C4-2B (cell line): ENCODE results near the gene HSPBP1.

ENCODE experiments used
- ZFX ChIP-seq: fragments of 450-650 bp; IDR thresholded peaks from 2 replicates; pipeline ENCODE4 v1.6.1; 2017
- TF ChIP-seq, protein P1 (sequence below): fragments of 450-650 bp; conservative IDR thresholded peaks from 2 replicates; pipeline ENCODE4 v1.5.1; 2017; ENCODE audit warnings: mild to moderate bottlenecking

DNA sequence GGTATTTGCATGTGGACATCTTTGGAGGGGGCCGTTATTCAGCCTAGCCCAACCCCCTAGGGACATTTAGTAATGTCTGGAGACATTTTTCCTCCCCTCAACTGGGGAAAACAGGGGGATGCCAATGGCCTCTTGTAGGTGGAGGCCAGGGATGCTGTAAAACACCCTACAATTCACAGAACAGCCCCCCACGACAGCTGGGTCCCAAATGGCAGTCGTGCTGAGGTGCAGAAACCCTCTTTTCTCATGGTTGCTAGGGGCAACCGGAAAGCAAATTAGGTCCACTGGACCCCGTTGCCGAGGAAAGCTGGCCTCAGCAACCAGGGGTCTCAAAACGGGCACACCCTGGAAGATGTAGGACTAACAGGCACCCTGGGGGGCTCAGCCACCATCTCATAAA, 30.6 kb upstream of the HSPBP1 start:
- TF ChIP-seq, protein P1, sequence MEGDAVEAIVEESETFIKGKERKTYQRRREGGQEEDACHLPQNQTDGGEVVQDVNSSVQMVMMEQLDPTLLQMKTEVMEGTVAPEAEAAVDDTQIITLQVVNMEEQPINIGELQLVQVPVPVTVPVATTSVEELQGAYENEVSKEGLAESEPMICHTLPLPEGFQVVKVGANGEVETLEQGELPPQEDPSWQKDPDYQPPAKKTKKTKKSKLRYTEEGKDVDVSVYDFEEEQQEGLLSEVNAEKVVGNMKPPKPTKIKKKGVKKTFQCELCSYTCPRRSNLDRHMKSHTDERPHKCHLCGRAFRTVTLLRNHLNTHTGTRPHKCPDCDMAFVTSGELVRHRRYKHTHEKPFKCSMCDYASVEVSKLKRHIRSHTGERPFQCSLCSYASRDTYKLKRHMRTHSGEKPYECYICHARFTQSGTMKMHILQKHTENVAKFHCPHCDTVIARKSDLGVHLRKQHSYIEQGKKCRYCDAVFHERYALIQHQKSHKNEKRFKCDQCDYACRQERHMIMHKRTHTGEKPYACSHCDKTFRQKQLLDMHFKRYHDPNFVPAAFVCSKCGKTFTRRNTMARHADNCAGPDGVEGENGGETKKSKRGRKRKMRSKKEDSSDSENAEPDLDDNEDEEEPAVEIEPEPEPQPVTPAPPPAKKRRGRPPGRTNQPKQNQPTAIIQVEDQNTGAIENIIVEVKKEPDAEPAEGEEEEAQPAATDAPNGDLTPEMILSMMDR: no peak
- TF ChIP-seq ZFX: no peak
